Left lung (tissue), 10 donors: ENCODE results near the gene PLCB3. TPM values are rescaled to one million over a fixed set of nuclear protein-coding genes. Genes with fewer than 3 reads are reported as not detected.
A peak's percentile ranks its signal among the peaks of the same experiment; 100 is the strongest.

Source experiments
- ATAC-seq: fragments of 200-7000 bp; cut with Tn5 transposase; one replicate; pipeline ENCODE4 v1.9.1; 2020; ENCODE audit warnings: moderate library complexity
- DNase-seq, 4 donors: peaks; one replicate each; pipeline ENCODE4 v3.0.0-alpha.2; 2013 to 2020
- H3K27ac ChIP-seq, 2 donors: fragments of 200-600 bp; sonication (generic) in 1 of 2; one replicate each; pipeline versions ENCODE4 v1.5.0 to v1.8.0; 2020 to 2021
- H3K27me3 ChIP-seq, 2 donors: fragments of 200-600 bp; sonication (generic) in 1 of 2; one replicate each; pipeline versions ENCODE4 v1.5.0 to v1.8.0; 2020 to 2021
- H3K36me3 ChIP-seq, 2 donors: fragments of 200-600 bp; sonication (generic) in 1 of 2; one replicate each; pipeline versions ENCODE4 v1.5.0 to v1.8.0; 2020 to 2021
- H3K4me1 ChIP-seq, 2 donors: fragments of 200-600 bp; one replicate each; pipeline ENCODE4 v1.8.0; 2021
- H3K4me3 ChIP-seq, 2 donors: fragments of 200-600 bp; sonication (generic) in 1 of 2; one replicate each; pipeline versions ENCODE4 v1.5.0 to v1.8.0; 2020 to 2021; ENCODE audit warnings: mild to moderate bottlenecking in 1 of 2
- H3K9me3 ChIP-seq, 2 donors: fragments of 200-600 bp; sonication (generic) in 1 of 2; one replicate each; pipeline versions ENCODE4 v1.5.0 to v1.8.0; 2020 to 2021
- intact Hi-C, 2 donors: fragments of 100-400 bp; cut with DNase I; formaldehyde crosslinking; loops; one replicate each; pipeline versions ENCODE4 v1.11.2 to v1.14.2; 2022
- polyA plus RNA-seq, 6 donors: library from polyadenylated mRNA; unstranded; fragments of 120-200 nt; gene quantifications; one replicate each; pipeline ENCODE4 v1.2.1, GENCODE V29; 2013; ENCODE audit not compliant: insufficient read length in 6 of 6
- total RNA-seq, 2 donors: library from RNA; stranded (reverse); fragmentation: NEBNext Ultra II Directional; extraction: Animal tissue kit (Norgen Biotek cat#: 25700); gene quantifications; one replicate each; pipeline ENCODE4 v1.2.1, GENCODE V29; 2021
- TF ChIP-seq, protein P1 (sequence below), 2 donors: fragments of 200-600 bp; sonication (generic) in 1 of 2; IDR thresholded peaks; one replicate each; pipeline versions ENCODE4 v1.5.0 to v1.8.0; 2021; ENCODE audit warnings: antibody characterized with exemption in 2 of 2
- donor health status: DM: no; HTN: yes; CAD: no.
- donor health status: DM: no; HTN: no; CAD: no.

Gene PLCB3
- total and polyA plus RNA-seq, 8 donors, result 18.9 to 42.7 (median 21.9) TPM

DNA sequence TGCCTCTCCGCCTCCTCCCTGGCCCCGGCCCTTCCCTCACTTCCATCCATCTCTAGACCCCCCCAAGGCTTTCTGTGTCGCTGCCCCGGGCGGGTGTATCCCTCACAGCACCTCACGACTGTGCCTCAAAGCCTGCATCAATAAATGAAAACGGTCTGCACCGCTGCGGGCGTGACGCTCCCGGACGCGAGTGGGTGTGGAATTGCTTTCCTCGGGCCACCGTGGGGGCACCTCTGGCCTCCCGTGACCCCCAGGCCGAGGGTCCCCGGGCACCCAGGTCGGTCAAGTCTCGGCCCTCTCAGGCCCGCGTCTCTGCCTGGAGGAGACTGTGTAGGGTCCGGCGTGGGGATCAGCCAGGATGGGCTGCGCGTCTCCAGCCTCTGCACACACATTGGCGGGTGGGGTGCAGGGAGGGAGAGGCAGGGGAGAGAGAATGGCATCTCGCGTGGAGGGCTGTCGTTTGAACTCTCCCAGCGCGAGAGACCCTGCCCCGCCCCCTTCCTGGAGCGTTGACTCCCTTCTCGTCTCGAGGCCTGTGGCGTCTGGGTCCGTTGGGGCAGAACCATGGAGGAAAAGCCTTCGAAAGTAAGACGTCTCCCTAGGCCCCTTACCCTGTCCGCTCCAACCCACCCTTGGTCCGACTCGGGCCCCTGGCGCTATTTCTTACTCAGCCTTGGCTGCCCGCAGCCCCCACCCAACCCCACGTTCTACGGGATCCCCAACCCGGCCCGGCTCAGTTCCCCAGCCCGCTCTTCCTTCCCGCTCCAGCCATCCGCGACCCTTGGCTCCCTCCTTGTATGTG, 48.7 kb downstream of the PLCB3 start, which contains the start of gene CATSPERZ:
Gene CATSPERZ, plus strand, starts transcription at position 512 of the 802 bp plus-strand sequence. Its CDS starts 53 bp downstream, at position 565.
- DNase-seq, result no peak
- TF ChIP-seq, protein P1, sequence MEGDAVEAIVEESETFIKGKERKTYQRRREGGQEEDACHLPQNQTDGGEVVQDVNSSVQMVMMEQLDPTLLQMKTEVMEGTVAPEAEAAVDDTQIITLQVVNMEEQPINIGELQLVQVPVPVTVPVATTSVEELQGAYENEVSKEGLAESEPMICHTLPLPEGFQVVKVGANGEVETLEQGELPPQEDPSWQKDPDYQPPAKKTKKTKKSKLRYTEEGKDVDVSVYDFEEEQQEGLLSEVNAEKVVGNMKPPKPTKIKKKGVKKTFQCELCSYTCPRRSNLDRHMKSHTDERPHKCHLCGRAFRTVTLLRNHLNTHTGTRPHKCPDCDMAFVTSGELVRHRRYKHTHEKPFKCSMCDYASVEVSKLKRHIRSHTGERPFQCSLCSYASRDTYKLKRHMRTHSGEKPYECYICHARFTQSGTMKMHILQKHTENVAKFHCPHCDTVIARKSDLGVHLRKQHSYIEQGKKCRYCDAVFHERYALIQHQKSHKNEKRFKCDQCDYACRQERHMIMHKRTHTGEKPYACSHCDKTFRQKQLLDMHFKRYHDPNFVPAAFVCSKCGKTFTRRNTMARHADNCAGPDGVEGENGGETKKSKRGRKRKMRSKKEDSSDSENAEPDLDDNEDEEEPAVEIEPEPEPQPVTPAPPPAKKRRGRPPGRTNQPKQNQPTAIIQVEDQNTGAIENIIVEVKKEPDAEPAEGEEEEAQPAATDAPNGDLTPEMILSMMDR (IDR thresholded peaks at IDR 0.05), result no peak
- peak within 1 kb of the TSS; percentile 10 to 39 for H3K4me3 ChIP-seq
- peaks cover 42 to 60% of the 10 kb centered on the region in 2 donors for H3K27me3 ChIP-seq
- no peaks in the 10 kb centered on the region for H3K9me3 ChIP-seq
- peaks cover 16 to 37% of the 10 kb centered on the region in 2 donors for H3K4me1 ChIP-seq
- no peak for ATAC-seq
- no peak within 1 kb of the TSS for H3K27ac ChIP-seq
- intact Hi-C loops, result loop anchor here in 1 of 2 donors (5.0 kb wide), 1 partner anchor 98 kb away; no protein-coding TSS in a partner anchor
- no peaks in the 10 kb centered on the region for H3K36me3 ChIP-seq

DNA sequence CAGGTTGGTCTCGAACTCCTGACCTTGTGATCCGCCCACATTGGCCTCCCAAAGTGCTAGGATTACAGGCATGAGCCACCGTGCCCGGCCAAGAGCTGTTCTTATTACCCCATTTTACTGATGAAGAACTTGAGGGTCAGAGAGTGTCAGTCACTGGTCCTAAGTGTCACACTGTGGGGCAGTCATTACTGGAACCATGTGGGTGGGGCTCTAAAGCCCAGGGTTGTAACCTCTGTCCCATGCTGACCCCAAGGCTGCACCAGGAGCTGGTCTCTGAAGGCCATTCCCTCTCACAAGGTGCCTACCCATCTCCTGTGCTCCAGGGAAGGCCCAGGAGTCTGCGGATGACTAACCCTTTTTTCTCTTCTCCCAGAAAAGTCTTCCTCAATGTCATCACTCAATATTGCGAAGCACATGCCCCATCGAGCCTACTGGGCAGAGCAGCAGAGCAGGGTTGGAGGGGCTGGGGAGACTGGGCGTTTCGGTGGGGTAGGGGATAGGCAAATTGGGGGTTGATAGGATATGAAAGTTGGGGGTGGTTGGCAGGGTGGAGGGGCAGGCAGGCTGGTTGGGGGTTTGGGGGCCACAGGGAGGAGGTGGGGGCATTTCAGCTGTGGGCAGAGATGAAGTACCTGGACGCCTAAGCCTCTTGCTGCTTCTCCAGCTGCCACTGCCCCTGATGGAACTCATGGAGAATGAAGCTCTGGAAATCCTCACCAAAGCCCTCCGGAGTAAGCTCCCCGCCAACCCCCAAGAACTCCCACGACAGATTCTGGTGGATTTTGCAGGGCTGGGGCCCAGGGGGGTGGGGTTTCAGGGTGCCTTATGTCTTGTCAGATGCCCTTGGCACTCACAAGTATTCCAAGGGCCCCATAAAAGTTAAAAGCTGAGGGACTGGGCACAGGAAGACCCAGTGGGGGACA, 52.0 kb downstream of the PLCB3 start:
- DNase-seq, result peak in 1 of 4 donors; percentile 26
- no peaks in the 10 kb centered on the region for H3K9me3 ChIP-seq
- no peak for ATAC-seq
- H3K36me3 ChIP-seq, result peaks cover 0 to 8% of the 10 kb centered on the region in 2 donors
- peaks cover 19 to 27% of the 10 kb centered on the region in 2 donors for H3K27me3 ChIP-seq
- TF ChIP-seq, protein P1 (IDR thresholded peaks at IDR 0.05), result no peak
- H3K27ac ChIP-seq, result peak overlapping the region in 1 of 2 donors; percentile 95
- no peak overlapping the region for H3K4me3 ChIP-seq
- peaks cover 24 to 53% of the 10 kb centered on the region in 2 donors for H3K4me1 ChIP-seq
- intact Hi-C loops, result loop anchor here in 1 of 2 donors (5.0 kb wide), 1 partner anchor 101 kb away; no protein-coding TSS in a partner anchor

DNA sequence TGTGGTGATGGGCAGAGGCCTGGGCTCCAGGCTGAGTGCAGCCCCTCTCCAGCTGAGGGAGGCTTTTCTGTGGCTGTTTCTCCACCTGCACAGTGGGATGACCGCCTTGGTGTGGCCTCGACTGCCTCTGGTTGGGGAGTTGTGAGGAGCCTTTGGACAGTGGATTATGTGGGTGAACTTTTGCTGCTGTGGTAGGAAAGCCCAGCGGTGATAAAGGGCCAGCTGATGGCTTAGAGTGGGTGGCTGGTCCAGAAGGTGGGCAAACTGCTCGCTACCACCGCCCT, 52.6 kb downstream of the PLCB3 start:
- Histone ChIP-seq H3K27ac (peak overlapping the region; percentile 94 to 95), H3K4me1 (peaks cover 24 to 53% of the 10 kb centered on the region in 2 donors), H3K36me3 (peaks cover 0 to 14% of the 10 kb centered on the region in 2 donors), H3K27me3 (peaks cover 13 to 21% of the 10 kb centered on the region in 2 donors), H3K4me3 (peak overlapping the region; percentile 29 to 85), H3K9me3 (no peaks in the 10 kb centered on the region)
- intact Hi-C loops, result loop anchor here in 1 of 2 donors (5.0 kb wide), 1 partner anchor 102 kb away; no protein-coding TSS in a partner anchor
- DNase-seq, result peak in 1 of 4 donors; percentile 45
- no peak for ATAC-seq
- TF ChIP-seq, protein P1 (IDR thresholded peaks at IDR 0.05), result no peak

DNA sequence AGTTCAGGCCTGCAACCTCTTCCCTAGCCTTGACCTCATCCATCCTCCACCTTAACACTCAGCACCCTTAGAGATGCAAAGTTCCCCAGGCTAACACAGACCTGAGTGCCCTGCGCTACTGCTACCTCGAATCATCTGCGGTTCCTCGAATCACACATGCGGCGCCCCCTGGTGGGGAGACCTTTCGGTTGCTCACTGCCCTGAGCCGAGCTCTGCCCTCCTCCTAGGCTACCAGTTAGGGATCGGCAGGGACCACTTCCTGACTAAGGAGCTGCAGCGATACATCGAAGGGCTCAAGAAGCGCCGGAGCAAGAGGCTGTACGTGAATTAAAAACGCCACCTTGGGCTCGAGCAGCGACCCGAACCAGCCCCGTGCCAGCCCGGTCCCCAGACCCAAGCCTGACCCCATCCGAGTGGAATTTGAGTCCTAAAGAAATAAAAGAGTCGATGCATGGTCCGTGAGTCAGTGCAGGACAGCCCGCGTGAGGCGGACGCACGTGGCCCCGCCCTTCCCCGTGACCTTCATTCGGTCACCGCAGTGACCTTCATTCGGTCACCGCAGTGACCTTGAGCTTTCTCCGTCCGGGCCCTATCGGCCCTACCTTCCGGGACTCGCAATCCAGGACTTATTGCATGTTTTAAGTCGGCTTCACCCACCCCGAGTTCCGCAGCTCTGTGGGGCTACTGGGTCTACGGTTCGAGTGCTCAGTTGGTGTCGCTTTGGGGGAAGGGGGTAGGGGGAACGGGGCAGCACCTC, 53.2 kb downstream of the PLCB3 start:
- intact Hi-C loops, result loop anchor here in 1 of 2 donors (5.0 kb wide), 1 partner anchor 102 kb away; no protein-coding TSS in a partner anchor
- TF ChIP-seq, protein P1 (IDR thresholded peaks at IDR 0.05), result peak; percentile 85 to 93

More for the DNA sequence above, 53.2 kb downstream of the PLCB3 start:
- Histone ChIP-seq H3K36me3 (peaks cover 0 to 16% of the 10 kb centered on the region in 2 donors), H3K4me1 (peaks cover 24 to 47% of the 10 kb centered on the region in 2 donors), H3K9me3 (no peaks in the 10 kb centered on the region), H3K4me3 (peak overlapping the region; percentile 29 to 85), H3K27ac (peak overlapping the region; percentile 94 to 95), H3K27me3 (peaks cover 8 to 15% of the 10 kb centered on the region in 2 donors)
- ATAC-seq (peak; percentile 58), DNase-seq (peak; percentile 77 to 97 (median 91))
